K562 (cell line): ENCODE data around the gene FGF11. TPM values are rescaled to one million over a fixed set of nuclear protein-coding genes. Genes with fewer than 3 reads are reported as not detected.

Experiments used
- ASH1L ChIP-seq: fragments of 450-650 bp; IDR thresholded peaks from 2 replicates; pipeline ENCODE4 v1.6.1; 2018; ENCODE audit warnings: borderline replicate concordance, mild to moderate bottlenecking, low read depth; ENCODE audit not compliant: partially characterized antibody
- CEBPZ ChIP-seq: fragments of 150-350 bp; IDR thresholded peaks from 2 replicates; pipeline ENCODE4 v1.6.1; 2014; ENCODE audit warnings: low read depth, mild to moderate bottlenecking, low read length, borderline replicate concordance
- HNRNPK ChIP-seq: fragments of 200-400 bp; formaldehyde crosslinking; IDR thresholded peaks from one replicate; pipeline ENCODE4 v1.6.1; 2018; ENCODE audit warnings: mild to moderate bottlenecking, low read depth, low read length; ENCODE audit not compliant: poor library complexity, severe bottlenecking
- HNRNPL ChIP-seq: fragments of 200-400 bp; formaldehyde crosslinking; IDR thresholded peaks from 2 replicates; pipeline ENCODE4 v1.6.1; 2017; ENCODE audit warnings: low read depth, mild to moderate bottlenecking, low read length
- JUN ChIP-seq, 2 experiments: sonication (generic) in 1 of 2; formaldehyde crosslinking in 1 of 2; IDR thresholded peaks; 2 replicates each; pipeline versions ENCODE4 v1.6.1 to v1.8.0; 2012 to 2022; ENCODE audit warnings: borderline replicate concordance in 2 of 2, mild to moderate bottlenecking in 2 of 2, improper control_type of control experiment in 1 of 2, low read depth in 1 of 2, low read length in 1 of 2, missing genetic modification reagents in 1 of 2
- NR3C1 ChIP-seq: sonication (generic); formaldehyde crosslinking; IDR thresholded peaks from 2 replicates; pipeline ENCODE4 v1.8.1; 2022; ENCODE audit warnings: missing genetic modification reagents
- PCBP1 ChIP-seq: fragments of 200-400 bp; formaldehyde crosslinking; IDR thresholded peaks from 2 replicates; pipeline ENCODE4 v1.6.1; 2018; ENCODE audit warnings: mild to moderate bottlenecking, low read depth, low read length; ENCODE audit not compliant: poor library complexity, severe bottlenecking
- RAD21 ChIP-seq, 2 experiments: fragments of 250-450 bp in 1 of 2; fragments of 450-650 bp in 1 of 2; sonication (Bioruptor Pico) in 1 of 2; formaldehyde crosslinking in 1 of 2; IDR thresholded peaks in 1 of 2; conservative IDR thresholded peaks in 1 of 2; 2 replicates each; pipeline versions ENCODE4 v1.4.0 to v1.8.0; 2020 to 2022; ENCODE audit warnings: mild to moderate bottlenecking in 2 of 2, moderate library complexity in 1 of 2
- RBM17 ChIP-seq: fragments of 200-400 bp; formaldehyde crosslinking; IDR thresholded peaks from 2 replicates; pipeline ENCODE4 v1.6.1; 2017; ENCODE audit warnings: low read depth, mild to moderate bottlenecking, low read length, borderline replicate concordance
- THAP7 ChIP-seq: fragments of 250-450 bp; sonication (Bioruptor Pico); IDR thresholded peaks from 2 replicates; pipeline ENCODE4 v1.5.0; 2021
- ZFPM2 ChIP-seq: fragments of 250-450 bp; sonication (Bioruptor Pico); IDR thresholded peaks from 2 replicates; pipeline ENCODE4 v1.5.1; 2022; ENCODE audit warnings: mild to moderate bottlenecking
- ZNF395 ChIP-seq: fragments of 200-800 bp; sonication (Bioruptor generic); IDR thresholded peaks from 2 replicates; pipeline ENCODE4 v1.6.1; 2017; ENCODE audit warnings: missing genetic modification characterization, missing compliant biosample characterization
- ZNF408 ChIP-seq: fragments of 250-450 bp; sonication (Bioruptor Pico); IDR thresholded peaks from 2 replicates; pipeline ENCODE4 v1.4.0; 2020; ENCODE audit warnings: low read depth, mild to moderate bottlenecking, moderate library complexity
- ZNF778 ChIP-seq: fragments of 450-650 bp; formaldehyde crosslinking; IDR thresholded peaks from 2 replicates; pipeline ENCODE4 v1.4.0; 2020; ENCODE audit warnings: mild to moderate bottlenecking, moderate library complexity
- polyA plus RNA-seq, 8 experiments: library from polyadenylated mRNA; depleted of rRNA in 4 of 8; stranded (reverse) in 5 of 8; unstranded in 3 of 8; fragments of >200 nt; fragmentation: Nextera tagmentation in 2 of 8; fragmentation: Illumina TruSeq in 1 of 8; extraction: Ambion mirVana in 2 of 8; extraction: Trizol in 1 of 8; gene quantifications; 2 replicates each; pipeline versions ENCODE4 v1.2.1 to v1.2.3, GENCODE V29; 2011 to 2014; ENCODE audit warnings: inconsistent platforms in 1 of 8, missing spikeins in 1 of 8
- total RNA-seq, 7 experiments: library from RNA; depleted of rRNA in 6 of 7; stranded (reverse); fragments of >200 nt in 6 of 7; fragmentation: Illumina TruSeq in 2 of 7; extraction: Trizol in 2 of 7; gene quantifications; 2 replicates each; pipeline versions ENCODE4 v1.2.1 to v1.2.3, GENCODE V29; 2011 to 2021; ENCODE audit warnings: low replicate concordance in 1 of 7
- TF ChIP-seq, protein P1 (sequence below): sonication (generic); formaldehyde crosslinking; IDR thresholded peaks from 2 replicates; pipeline ENCODE4 v1.8.1; 2023; ENCODE audit warnings: missing genetic modification reagents, mild to moderate bottlenecking, borderline replicate concordance

Gene FGF11
- total and polyA plus RNA-seq, 9 of the 15 experiments (the other 6 are each of a cell fraction or from before 2014, with no cell fraction given) = 1.2 to 7.5 (median 3.0) TPM

DNA sequence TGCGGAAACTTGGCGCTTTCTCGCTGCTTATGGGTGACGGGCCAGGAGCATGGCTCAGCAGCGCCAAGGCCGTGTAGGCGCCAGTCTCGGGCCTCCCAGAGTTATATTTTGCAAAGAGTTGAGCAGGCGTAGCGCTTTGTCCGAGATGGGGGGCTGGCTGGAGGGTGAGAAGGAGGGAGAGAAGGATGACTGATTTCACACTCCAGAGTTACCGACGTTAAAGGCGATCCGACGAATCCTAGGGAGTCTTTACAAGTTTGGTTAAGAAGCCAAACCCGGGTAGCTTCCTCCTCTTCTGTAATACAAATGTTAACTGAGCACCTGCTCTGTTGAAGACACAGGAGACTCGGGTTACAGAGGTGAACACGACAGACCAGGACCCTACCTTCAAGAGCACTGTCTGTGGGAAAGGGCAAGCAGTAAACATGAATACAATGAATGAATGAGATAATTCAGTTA lies 45.6 kb downstream of the FGF11 start (continued):
- TF ChIP-seq, protein P1, sequence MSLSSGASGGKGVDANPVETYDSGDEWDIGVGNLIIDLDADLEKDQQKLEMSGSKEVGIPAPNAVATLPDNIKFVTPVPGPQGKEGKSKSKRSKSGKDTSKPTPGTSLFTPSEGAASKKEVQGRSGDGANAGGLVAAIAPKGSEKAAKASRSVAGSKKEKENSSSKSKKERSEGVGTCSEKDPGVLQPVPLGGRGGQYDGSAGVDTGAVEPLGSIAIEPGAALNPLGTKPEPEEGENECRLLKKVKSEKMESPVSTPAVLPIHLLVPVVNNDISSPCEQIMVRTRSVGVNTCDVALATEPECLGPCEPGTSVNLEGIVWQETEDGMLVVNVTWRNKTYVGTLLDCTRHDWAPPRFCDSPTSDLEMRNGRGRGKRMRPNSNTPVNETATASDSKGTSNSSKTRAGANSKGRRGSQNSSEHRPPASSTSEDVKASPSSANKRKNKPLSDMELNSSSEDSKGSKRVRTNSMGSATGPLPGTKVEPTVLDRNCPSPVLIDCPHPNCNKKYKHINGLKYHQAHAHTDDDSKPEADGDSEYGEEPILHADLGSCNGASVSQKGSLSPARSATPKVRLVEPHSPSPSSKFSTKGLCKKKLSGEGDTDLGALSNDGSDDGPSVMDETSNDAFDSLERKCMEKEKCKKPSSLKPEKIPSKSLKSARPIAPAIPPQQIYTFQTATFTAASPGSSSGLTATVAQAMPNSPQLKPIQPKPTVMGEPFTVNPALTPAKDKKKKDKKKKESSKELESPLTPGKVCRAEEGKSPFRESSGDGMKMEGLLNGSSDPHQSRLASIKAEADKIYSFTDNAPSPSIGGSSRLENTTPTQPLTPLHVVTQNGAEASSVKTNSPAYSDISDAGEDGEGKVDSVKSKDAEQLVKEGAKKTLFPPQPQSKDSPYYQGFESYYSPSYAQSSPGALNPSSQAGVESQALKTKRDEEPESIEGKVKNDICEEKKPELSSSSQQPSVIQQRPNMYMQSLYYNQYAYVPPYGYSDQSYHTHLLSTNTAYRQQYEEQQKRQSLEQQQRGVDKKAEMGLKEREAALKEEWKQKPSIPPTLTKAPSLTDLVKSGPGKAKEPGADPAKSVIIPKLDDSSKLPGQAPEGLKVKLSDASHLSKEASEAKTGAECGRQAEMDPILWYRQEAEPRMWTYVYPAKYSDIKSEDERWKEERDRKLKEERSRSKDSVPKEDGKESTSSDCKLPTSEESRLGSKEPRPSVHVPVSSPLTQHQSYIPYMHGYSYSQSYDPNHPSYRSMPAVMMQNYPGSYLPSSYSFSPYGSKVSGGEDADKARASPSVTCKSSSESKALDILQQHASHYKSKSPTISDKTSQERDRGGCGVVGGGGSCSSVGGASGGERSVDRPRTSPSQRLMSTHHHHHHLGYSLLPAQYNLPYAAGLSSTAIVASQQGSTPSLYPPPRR (CRISPR knock-in tag) = no peak; the same call in 1 of the 2 replicates
- no peak for TF ChIP-seq NR3C1 (CRISPR knock-in tag)
- no peak for TF ChIP-seq ZNF778
- no peak for TF ChIP-seq HNRNPL
- TF ChIP-seq THAP7 (CRISPR knock-in tag) = no peak
- no peak for TF ChIP-seq PCBP1
- TF ChIP-seq RAD21 (CRISPR knock-in tag; conservative IDR thresholded peaks at IDR 0.05 in 1 of 2, IDR thresholded peaks at IDR 0.05 in 1 of 2) = peak in 1 of 2 experiments; percentile 22; a peak in 1 of 4 replicates
- TF ChIP-seq RBM17 = no peak
- no peak for TF ChIP-seq ZFPM2
- no peak for TF ChIP-seq JUN (IDR thresholded peaks at IDR 0.05; ENCODE audit: borderline replicate concordance, low read depth, low read length)
- no peak for TF ChIP-seq JUN (CRISPR knock-in tag; IDR thresholded peaks at IDR 0.05; ENCODE audit: borderline replicate concordance)
- TF ChIP-seq CEBPZ = no peak
- no peak for TF ChIP-seq ASH1L
- no peak for TF ChIP-seq ZNF408 (CRISPR knock-in tag)
- no peak for TF ChIP-seq HNRNPK
- no peak for TF ChIP-seq ZNF395 (CRISPR knock-in tag)
